ENCODE data around the gene ZXDB.
A peak's percentile ranks its signal among the peaks of the same experiment; 100 is the strongest.
"Not testable (repeated sequence)": the region's sequence is repeated elsewhere in the genome, so short reads cannot be mapped to it uniquely, and the experiment has no call there.

Gene ZXDB

GRCh38 chrX:57591284-57592159, at the start of gene ZXDB:
ZXDB (plus strand) TSS chrX:57592011; CDS start chrX:57592049, 38 bp downstream.
- DNase-seq = not testable (repeated sequence)

DNA sequence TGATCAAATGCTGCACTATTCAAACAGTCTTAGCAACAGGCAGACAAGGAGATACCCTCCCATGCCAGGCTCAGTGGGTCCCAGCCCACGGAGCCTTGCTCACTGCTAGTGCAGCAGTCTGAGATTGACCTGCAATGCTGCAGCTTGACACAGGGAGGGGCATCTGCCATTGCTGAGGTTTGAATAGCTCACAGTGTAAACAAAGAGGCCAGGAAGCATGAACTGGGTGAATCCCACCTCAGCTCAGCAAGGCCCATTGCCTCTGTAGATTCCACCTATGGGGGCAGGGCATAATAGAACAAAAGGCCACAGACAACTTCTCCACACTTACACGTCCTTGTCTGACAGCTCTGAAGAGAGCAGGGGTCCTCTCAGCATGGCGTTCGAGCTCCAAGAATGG, 26.6 kb upstream of the ZXDB start:
- DNase-seq = no peak

DNA sequence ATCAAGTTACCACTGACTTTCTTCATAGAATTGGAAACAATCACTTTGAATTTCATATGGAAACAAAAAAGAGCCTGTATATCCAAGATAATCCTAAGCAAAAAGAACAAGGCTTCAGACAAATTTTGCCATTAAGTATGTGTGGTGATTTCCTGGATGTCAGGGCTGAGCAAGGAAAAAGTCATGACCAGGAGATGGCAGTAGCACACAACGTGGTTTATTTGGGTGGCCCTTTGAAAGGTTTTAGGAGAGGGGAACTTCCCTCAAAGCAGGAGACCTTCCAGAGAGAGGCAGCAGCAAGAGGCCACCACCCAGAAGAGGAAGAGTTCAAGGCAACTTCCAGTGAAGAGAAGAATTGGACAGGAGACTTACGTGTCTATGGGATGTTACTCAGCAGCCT, 18.1 kb upstream of the ZXDB start:
- peak; percentile 64 for DNase-seq

GRCh38 chrX:57582948-57583347, 8.9 kb upstream of the ZXDB start:
- DNase-seq = not testable (repeated sequence)

DNA sequence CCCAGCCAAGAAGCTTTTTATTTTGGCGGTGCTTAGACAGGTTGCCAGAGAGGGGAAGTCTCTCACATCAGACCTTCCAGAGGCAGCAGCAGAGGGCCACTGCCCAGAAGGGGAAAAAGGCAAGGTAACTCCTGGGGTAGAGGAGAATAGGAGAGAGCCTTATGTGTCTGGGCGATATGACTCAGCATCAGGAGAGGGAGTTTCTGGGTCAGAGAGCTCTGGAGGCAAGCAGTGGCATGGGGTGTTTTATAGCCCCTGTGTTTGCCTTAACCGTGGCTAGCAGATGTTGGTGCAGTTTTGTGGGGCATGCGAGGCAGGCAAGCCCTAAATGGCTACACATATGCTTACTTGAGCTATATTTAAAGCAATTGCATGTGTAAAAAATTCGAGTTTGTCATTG, 8.3 kb upstream of the ZXDB start:
- DNase-seq = no peak

DNA sequence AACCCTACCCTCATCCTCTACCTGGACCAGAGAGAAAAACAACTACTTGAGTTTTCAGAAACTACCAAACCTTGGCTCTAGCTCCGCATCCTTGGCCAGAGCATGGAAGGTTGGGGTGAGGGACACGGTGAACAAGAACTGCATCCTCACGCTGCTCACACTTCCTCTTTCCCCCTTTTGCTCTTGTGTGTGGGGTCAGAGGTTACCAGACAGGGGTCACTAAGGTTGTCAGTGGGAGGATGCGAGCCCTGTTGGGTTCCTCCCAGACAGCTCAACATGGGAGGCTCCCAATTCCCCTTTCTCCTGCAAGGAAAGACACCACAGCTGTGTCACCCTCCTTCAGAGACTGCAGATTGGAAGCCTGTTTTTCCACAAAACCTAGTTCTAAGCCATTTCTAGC, 5.5 kb upstream of the ZXDB start:
- no peak for DNase-seq

DNA sequence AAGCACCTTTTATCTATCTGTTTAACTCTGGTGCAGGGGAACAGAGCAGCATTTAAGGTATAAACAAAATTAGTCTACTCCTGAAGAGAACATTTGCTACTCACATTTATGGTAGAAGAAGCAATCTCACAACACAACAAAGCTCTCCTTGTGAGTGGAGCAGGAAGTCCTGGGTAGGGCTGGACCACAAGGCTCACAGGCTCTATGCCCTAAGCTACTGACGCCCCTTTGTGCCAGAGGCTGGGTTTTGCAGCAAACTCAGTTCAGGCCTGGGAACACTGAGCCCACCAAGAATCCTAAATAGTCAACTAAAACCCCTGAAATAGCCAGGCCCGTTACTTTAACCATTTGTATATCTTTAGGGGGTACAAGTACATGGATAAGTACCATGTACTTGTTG, 4.7 kb upstream of the ZXDB start:
- no peak for DNase-seq

DNA sequence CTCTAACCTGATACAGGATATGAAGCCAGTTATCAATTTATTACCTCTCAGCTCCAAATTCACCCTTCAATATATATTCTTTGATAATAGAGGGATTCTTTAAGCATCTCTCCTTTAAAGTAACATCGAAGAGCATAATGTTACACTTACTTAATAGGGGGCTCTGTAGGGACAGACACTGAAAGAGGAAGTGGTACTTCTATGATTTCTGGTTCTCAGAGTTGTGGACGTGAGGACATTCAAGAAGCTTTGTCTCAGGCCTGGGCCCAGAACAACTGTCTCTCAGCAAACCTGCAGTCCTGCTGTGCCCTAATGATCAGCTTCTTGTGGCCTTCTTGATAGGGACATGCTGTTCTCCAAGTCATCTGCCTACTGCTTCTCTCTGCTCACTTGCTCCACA, 4.2 kb upstream of the ZXDB start:
- no peak for DNase-seq

DNA sequence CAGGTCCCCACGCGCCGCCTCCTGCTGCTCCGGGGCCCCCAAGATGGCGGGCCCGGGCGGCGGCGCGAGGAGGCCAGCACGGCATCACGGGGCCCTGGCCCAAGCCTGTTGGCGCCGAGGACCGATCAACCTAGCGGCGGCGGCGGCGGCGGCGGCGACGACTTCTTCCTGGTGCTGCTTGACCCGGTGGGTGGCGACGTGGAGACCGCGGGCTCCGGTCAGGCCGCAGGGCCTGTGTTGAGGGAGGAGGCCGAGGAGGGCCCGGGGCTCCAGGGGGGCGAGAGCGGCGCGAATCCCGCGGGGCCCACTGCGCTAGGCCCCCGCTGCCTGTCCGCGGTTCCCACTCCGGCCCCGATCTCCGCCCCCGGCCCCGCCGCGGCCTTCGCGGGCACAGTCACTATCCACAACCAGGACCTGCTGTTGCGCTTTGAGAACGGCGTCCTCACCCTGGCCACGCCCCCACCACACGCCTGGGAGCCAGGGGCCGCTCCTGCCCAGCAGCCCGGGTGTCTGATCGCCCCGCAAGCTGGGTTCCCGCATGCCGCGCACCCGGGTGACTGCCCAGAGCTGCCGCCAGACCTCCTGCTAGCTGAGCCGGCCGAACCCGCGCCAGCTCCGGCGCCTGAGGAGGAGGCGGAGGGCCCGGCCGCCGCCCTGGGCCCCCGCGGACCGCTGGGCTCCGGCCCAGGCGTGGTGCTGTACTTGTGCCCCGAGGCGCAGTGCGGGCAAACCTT, 516 bp downstream of the ZXDB start:
- DNase-seq = peak; percentile 72

GRCh38 chrX:57592894-57593215, 1.0 kb downstream of the ZXDB start:
- DNase-seq = peak; percentile 68

GRCh38 chrX:57595381-57595811, 3.6 kb downstream of the ZXDB start:
- DNase-seq = no peak

DNA sequence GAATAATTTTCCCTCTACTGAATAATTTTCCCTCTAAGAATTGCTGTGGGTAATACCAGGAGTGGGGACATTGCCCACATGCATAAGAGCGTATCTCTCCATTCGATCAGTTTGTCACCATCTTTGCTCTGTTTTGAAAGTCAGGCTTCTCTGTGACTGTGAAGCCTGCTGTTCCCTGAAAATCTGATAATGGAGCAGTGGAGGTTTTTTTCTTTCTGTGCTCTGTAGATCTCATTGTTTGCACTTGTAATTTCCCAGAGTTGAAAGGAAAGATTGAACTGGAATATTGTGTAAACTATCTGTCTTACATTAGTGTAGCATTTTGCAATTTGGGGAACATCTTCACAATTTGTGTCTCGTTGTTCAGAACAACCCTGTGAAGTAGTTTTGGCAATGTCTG, 4.3 kb downstream of the ZXDB start:
- no peak for DNase-seq

DNA sequence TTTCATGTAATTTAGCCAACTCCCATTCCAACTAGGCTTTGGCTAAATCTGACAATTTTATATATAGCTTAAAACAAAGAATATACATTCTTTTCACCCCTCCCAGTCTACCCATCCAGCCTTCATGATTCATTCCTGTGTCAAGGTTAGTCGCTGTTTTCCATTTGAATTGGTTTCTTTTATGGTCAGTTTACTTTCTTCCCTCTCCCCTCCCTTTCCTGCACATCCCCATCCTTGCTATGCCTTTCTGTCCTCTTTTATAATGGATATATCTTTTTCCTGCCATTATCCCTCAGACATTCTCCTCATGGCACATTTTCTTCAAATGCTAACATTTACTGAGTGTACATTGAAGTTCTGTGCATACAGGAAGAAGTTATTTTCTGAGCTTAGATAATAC, 4.7 kb downstream of the ZXDB start:
- no peak for DNase-seq

- DNase-seq = no peak
Measured at GRCh38 chrX:57607295-57608187, 15.7 kb downstream of the ZXDB start.

GRCh38 chrX:57613351-57613750, 21.5 kb downstream of the ZXDB start:
- not testable (repeated sequence) for DNase-seq

DNA sequence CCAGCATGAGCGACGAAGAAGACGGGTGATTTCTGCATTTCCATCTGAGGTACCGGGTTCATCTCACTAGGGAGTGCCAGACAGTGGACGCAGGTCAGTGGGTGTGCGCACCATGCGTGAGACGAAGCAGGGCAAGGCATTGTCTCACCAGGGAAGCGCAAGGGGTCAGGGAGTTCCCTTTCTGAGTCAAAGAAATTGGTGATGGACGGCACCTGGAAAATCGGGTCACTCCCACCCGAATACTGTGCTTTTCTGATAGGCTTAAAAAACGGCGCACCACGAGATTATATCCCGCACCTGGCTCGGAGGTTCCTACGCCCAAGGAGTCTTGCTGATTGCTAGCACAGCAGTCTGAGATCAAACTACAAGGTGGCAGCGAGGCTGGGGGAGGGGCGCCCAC, 37.6 kb downstream of the ZXDB start:
- DNase-seq = not testable (repeated sequence)

DNA sequence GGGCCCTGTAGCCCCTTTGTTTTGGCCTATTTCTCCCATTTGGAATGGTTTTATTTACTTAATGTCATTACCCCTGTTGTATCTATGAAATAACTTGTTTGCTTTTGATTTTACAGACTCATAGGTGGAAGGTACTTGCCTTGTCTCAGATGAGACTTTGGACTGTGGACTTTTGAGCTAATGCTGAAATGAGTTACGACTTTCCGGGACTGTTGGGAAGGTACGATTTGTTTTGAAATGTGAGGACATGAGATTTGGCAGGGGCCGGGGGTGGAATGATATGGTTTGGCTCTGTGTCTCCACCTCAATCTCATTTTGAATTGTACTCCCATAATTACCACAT, 48.8 kb downstream of the ZXDB start:
- DNase-seq = no peak

DNA sequence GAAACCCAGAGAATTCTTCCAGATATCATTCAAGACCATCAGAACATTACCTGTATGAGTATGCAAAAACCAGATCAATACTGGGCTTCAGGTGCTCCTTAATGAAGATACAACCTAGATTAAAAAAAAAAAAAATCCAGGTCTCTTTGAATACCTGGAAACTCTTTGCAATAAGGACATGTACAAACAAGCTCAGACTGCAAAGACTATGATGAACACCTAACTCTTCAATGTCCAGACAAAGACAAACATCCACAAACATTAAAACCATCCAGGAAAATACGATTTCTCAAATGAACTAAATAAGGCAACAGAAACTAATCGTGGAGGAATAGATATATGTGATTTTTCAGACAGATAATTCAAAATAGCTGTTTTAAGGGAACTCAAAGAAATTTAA, 49.5 kb downstream of the ZXDB start:
- no peak for DNase-seq

GRCh38 chrX:57643698-57644097, 51.9 kb downstream of the ZXDB start:
- no peak for DNase-seq

GRCh38 chrX:57647020-57647419, 55.2 kb downstream of the ZXDB start:
- DNase-seq = no peak

Measured in activated effector memory CD4-positive, alpha-beta T cell treated with anti-CD3 and anti-CD28 coated beads, Interleukin-2, amount 50 U/mL, for 16 hours (primary cell).